Progenitor cell of endocrine pancreas (in vitro differentiated cells): ENCODE data around the gene BMPR1A. TPM values are rescaled to one million over a fixed set of nuclear protein-coding genes. Genes with fewer than 3 reads are reported as not detected.

ENCODE experiments used
- DNase-seq: peaks from one replicate; pipeline ENCODE4 v3.0.0; 2021; ENCODE audit warnings: low spot score; ENCODE audit not compliant: unreplicated experiment
- H3K27ac Mint-ChIP-seq: 2 replicates; pipeline ENCODE4 v1.8.0; 2021; ENCODE audit warnings: mild to moderate bottlenecking, moderate library complexity, mixed read lengths
- H3K27me3 Mint-ChIP-seq: 2 replicates; pipeline ENCODE4 v1.8.0; 2021; ENCODE audit warnings: mixed read lengths
- H3K36me3 Mint-ChIP-seq: 2 replicates; pipeline ENCODE4 v1.8.0; 2022; ENCODE audit warnings: mixed read lengths; ENCODE audit not compliant: insufficient read depth
- H3K4me1 Mint-ChIP-seq: 2 replicates; pipeline ENCODE4 v1.8.0; 2021; ENCODE audit warnings: low read depth, mixed read lengths
- H3K4me3 Mint-ChIP-seq: 2 replicates; pipeline ENCODE4 v1.8.0; 2021; ENCODE audit warnings: low read depth, mild to moderate bottlenecking, moderate library complexity, mixed read lengths
- H3K9me3 Mint-ChIP-seq: 2 replicates; pipeline ENCODE4 v1.8.0; 2021; ENCODE audit warnings: low read depth, mixed read lengths
- CTCF ChIP-seq: fragments of 200-600 bp; sonication (generic); IDR thresholded peaks from one replicate; pipeline ENCODE4 v1.5.0; 2021; ENCODE audit warnings: antibody characterized with exemption, mild to moderate bottlenecking; ENCODE audit not compliant: unreplicated experiment
- total RNA-seq: library from RNA; stranded (reverse); gene quantifications from 2 replicates; pipeline ENCODE4 v1.2.1, GENCODE V29; 2021

BMPR1A gene
- total RNA-seq, 1 donor from 2014 or later, result 89.7 TPM

GRCh38 chr10:86960003-86960862, 203.8 kb downstream of the BMPR1A start:
- Mint-ChIP-seq H3K36me3 (no peaks in the 10 kb centered on the region), H3K9me3 (no peaks in the 10 kb centered on the region), H3K4me3 (no peak overlapping the region), H3K4me1 (peaks cover 21% of the 10 kb centered on the region), H3K27ac (peak overlapping the region; percentile 90), H3K27me3 (no peaks in the 10 kb centered on the region)
- no peak for DNase-seq
- TF ChIP-seq CTCF, result peak; percentile 82

GRCh38 chr10:86960863-86961434, 204.5 kb downstream of the BMPR1A start:
- no peaks in the 10 kb centered on the region for H3K9me3 Mint-ChIP-seq
- H3K27ac Mint-ChIP-seq, result peak overlapping the region; percentile 90
- H3K27me3 Mint-ChIP-seq, result no peaks in the 10 kb centered on the region
- DNase-seq, result no peak
- H3K4me3 Mint-ChIP-seq, result no peak overlapping the region
- H3K36me3 Mint-ChIP-seq, result no peaks in the 10 kb centered on the region
- H3K4me1 Mint-ChIP-seq, result peaks cover 23% of the 10 kb centered on the region
- no peak for TF ChIP-seq CTCF

GRCh38 chr10:86961481-86962091, 205.2 kb downstream of the BMPR1A start:
- H3K27ac Mint-ChIP-seq, result peak overlapping the region; percentile 18
- H3K9me3 Mint-ChIP-seq, result no peaks in the 10 kb centered on the region

GRCh38 chr10:86962136-86962980, 205.9 kb downstream of the BMPR1A start:
- Mint-ChIP-seq H3K27ac (no peak overlapping the region), H3K4me1 (peaks cover 23% of the 10 kb centered on the region), H3K27me3 (no peaks in the 10 kb centered on the region), H3K9me3 (no peaks in the 10 kb centered on the region), H3K36me3 (no peaks in the 10 kb centered on the region), H3K4me3 (no peak overlapping the region)
- DNase-seq, result no peak
- no peak for TF ChIP-seq CTCF

More at GRCh38 chr10:86961481-86962091, 205.2 kb downstream of the BMPR1A start:
- no peak for TF ChIP-seq CTCF
- peaks cover 23% of the 10 kb centered on the region for H3K4me1 Mint-ChIP-seq
- DNase-seq, result no peak
- no peaks in the 10 kb centered on the region for H3K36me3 Mint-ChIP-seq
- no peaks in the 10 kb centered on the region for H3K27me3 Mint-ChIP-seq
- no peak overlapping the region for H3K4me3 Mint-ChIP-seq

GRCh38 chr10:86962981-86963310, 206.5 kb downstream of the BMPR1A start:
- no peak for DNase-seq
- Mint-ChIP-seq H3K4me3 (no peak overlapping the region), H3K27me3 (no peaks in the 10 kb centered on the region), H3K27ac (no peak overlapping the region), H3K4me1 (peaks cover 25% of the 10 kb centered on the region), H3K9me3 (no peaks in the 10 kb centered on the region), H3K36me3 (no peaks in the 10 kb centered on the region)
- no peak for TF ChIP-seq CTCF
